GM23338 (cell line): ENCODE results near the gene RFK. TPM values are rescaled to one million over a fixed set of nuclear protein-coding genes. Genes with fewer than 3 reads are reported as not detected.

Experiments used
- ATAC-seq: fragments of 200-7000 bp; cut with Tn5 transposase; 3 replicates; pipeline ENCODE4 v1.9.1; 2020
- DNase-seq: peaks from one replicate; pipeline ENCODE4 v3.0.0-alpha.2; 2015; ENCODE audit warnings: low spot score
- H2AFZ ChIP-seq: fragments of 200-600 bp; sonication (generic); 2 replicates; pipeline ENCODE4 v1.8.0; 2016; ENCODE audit warnings: antibody characterized with exemption, mild to moderate bottlenecking, moderate library complexity
- H3F3A ChIP-seq: fragments of 200-600 bp; sonication (generic); replicated peaks from 2 replicates; pipeline ENCODE4 v1.8.0; 2017; ENCODE audit warnings: antibody characterized with exemption, mixed run types, low read depth
- H3K27ac ChIP-seq: fragments of 200-600 bp; sonication (generic); 2 replicates; pipeline ENCODE4 v1.6.1; 2016; ENCODE audit warnings: low read depth
- H3K27me3 ChIP-seq: fragments of 200-600 bp; sonication (generic); 2 replicates; pipeline ENCODE4 v1.8.0; 2016; ENCODE audit warnings: mild to moderate bottlenecking, mixed run types, moderate library complexity; ENCODE audit not compliant: insufficient read depth
- H3K36me3 ChIP-seq: fragments of 200-600 bp; sonication (generic); 2 replicates; pipeline ENCODE4 v1.8.0; 2016; ENCODE audit warnings: mild to moderate bottlenecking; ENCODE audit not compliant: insufficient read depth
- H3K4me1 ChIP-seq: fragments of 200-600 bp; sonication (generic); 2 replicates; pipeline ENCODE4 v1.8.0; 2016; ENCODE audit warnings: mild to moderate bottlenecking, moderate library complexity; ENCODE audit not compliant: insufficient read depth
- H3K4me2 ChIP-seq: fragments of 200-600 bp; sonication (generic); 2 replicates; pipeline ENCODE4 v1.7.1; 2017; ENCODE audit warnings: mixed run types
- H3K4me3 ChIP-seq: fragments of 200-600 bp; sonication (generic); 2 replicates; pipeline ENCODE4 v1.6.1; 2016; ENCODE audit warnings: mixed run types
- H3K79me2 ChIP-seq: fragments of 200-600 bp; sonication (generic); replicated peaks from 2 replicates; pipeline ENCODE4 v1.8.0; 2017; ENCODE audit warnings: mild to moderate bottlenecking; ENCODE audit not compliant: insufficient read depth
- H3K9me2 ChIP-seq: fragments of 200-600 bp; sonication (generic); 2 replicates; pipeline ENCODE4 v1.8.0; 2017; ENCODE audit not compliant: insufficient read depth
- H4K20me1 ChIP-seq: fragments of 200-600 bp; sonication (generic); replicated peaks from 2 replicates; pipeline ENCODE4 v1.8.0; 2017; ENCODE audit warnings: mild to moderate bottlenecking; ENCODE audit not compliant: insufficient read depth
- H3K27ac Mint-ChIP-seq: 2 replicates; pipeline ENCODE4 v1.8.0; 2020; ENCODE audit warnings: inconsistent platforms, mild to moderate bottlenecking, moderate library complexity, mixed read lengths
- H3K27me3 Mint-ChIP-seq: 3 replicates; pipeline ENCODE4 v1.8.0; 2022; ENCODE audit warnings: low read depth, mild to moderate bottlenecking, moderate library complexity, mixed read lengths, inconsistent platforms; ENCODE audit not compliant: insufficient read depth, poor library complexity
- H3K36me3 Mint-ChIP-seq: 3 replicates; pipeline ENCODE4 v1.8.0; 2021; ENCODE audit warnings: low read depth, mild to moderate bottlenecking, inconsistent platforms, moderate library complexity, mixed read lengths
- H3K4me1 Mint-ChIP-seq: 3 replicates; pipeline ENCODE4 v1.8.0; 2020; ENCODE audit warnings: mild to moderate bottlenecking, inconsistent platforms, mixed read lengths
- H3K4me3 Mint-ChIP-seq: 3 replicates; pipeline ENCODE4 v1.8.0; 2021; ENCODE audit warnings: moderate library complexity, mild to moderate bottlenecking, inconsistent platforms, mixed read lengths
- H3K9me3 Mint-ChIP-seq: 3 replicates; pipeline ENCODE4 v1.8.0; 2020; ENCODE audit warnings: moderate library complexity, mild to moderate bottlenecking, inconsistent platforms, mixed read lengths
- CREB1 ChIP-seq: fragments of 250-450 bp; sonication (Bioruptor Pico); IDR thresholded peaks from 2 replicates; pipeline ENCODE4 v1.5.0; 2020; ENCODE audit warnings: low read depth, mild to moderate bottlenecking, moderate library complexity
- CTCF ChIP-seq, 2 experiments: fragments of 200-600 bp in 1 of 2; sonication (generic) in 1 of 2; conservative IDR thresholded peaks; 2 replicates each; pipeline versions ENCODE4 v1.5.1 to v1.6.1; 2016 to 2017; ENCODE audit warnings: antibody characterized with exemption in 2 of 2, low read depth in 2 of 2, mild to moderate bottlenecking in 2 of 2, moderate library complexity in 1 of 2
- ETS1 ChIP-seq: IDR thresholded peaks from 2 replicates; pipeline ENCODE4 v1.6.1; 2016; ENCODE audit warnings: antibody characterized with exemption
- EZH2 ChIP-seq: fragments of 200-600 bp; sonication (generic); IDR thresholded peaks from one replicate; pipeline ENCODE4 v1.8.0; 2017; ENCODE audit warnings: antibody characterized with exemption, mild to moderate bottlenecking, low read depth; ENCODE audit not compliant: unreplicated experiment
- EZH2phosphoT487 ChIP-seq: fragments of 200-600 bp; sonication (generic); IDR thresholded peaks from one replicate; pipeline ENCODE4 v1.8.1; 2018; ENCODE audit warnings: antibody characterized with exemption; ENCODE audit not compliant: unreplicated experiment
- JUNB ChIP-seq: IDR thresholded peaks from one replicate; pipeline ENCODE4 v1.6.1; 2016; ENCODE audit warnings: antibody characterized with exemption; ENCODE audit not compliant: unreplicated experiment
- NANOG ChIP-seq: IDR thresholded peaks from 2 replicates; pipeline ENCODE4 v1.6.1; 2016; ENCODE audit warnings: antibody characterized with exemption, borderline replicate concordance
- POLR2AphosphoS5 ChIP-seq: IDR thresholded peaks from 2 replicates; pipeline ENCODE4 v1.6.1; 2016; ENCODE audit warnings: antibody characterized with exemption, low read depth
- REST ChIP-seq: IDR thresholded peaks from one replicate; pipeline ENCODE4 v1.6.1; 2018; ENCODE audit warnings: antibody characterized with exemption; ENCODE audit not compliant: unreplicated experiment
- STAT1 ChIP-seq: IDR thresholded peaks from one replicate; pipeline ENCODE4 v1.6.1; 2016; ENCODE audit warnings: antibody characterized with exemption; ENCODE audit not compliant: unreplicated experiment
- ZNF114 ChIP-seq: fragments of 250-450 bp; sonication (Bioruptor Pico); IDR thresholded peaks from 2 replicates; pipeline ENCODE4 v1.5.0; 2020; ENCODE audit warnings: mild to moderate bottlenecking, moderate library complexity
- ZNF331 ChIP-seq: fragments of 250-450 bp; sonication (Bioruptor Pico); IDR thresholded peaks from 2 replicates; pipeline ENCODE4 v1.5.0; 2020; ENCODE audit warnings: low read depth, mild to moderate bottlenecking, moderate library complexity
- ZNF462 ChIP-seq: fragments of 250-450 bp; sonication (Bioruptor Pico); IDR thresholded peaks from 2 replicates; pipeline ENCODE4 v1.5.0; 2020; ENCODE audit warnings: mild to moderate bottlenecking, moderate library complexity
- polyA plus RNA-seq: library from polyadenylated mRNA; unstranded; fragments of >200 nt; fragmentation: Nextera tagmentation; extraction: Ambion mirVana; gene quantifications from 2 replicates; pipeline ENCODE4 v1.2.1, GENCODE V29; 2016
- total RNA-seq: library from RNA; depleted of rRNA; stranded (reverse); fragments of >200 nt; shearing (Covaris generic); gene quantifications from 2 replicates; pipeline ENCODE4 v1.2.3, GENCODE V29; 2014

The RFK gene
- total and polyA plus RNA-seq, 2 experiments from 2014 or later, result 15.2 to 15.4 TPM

GRCh38 chr9:76441551-76442322 lies 47.5 kb upstream of the RFK start:
- no peak overlapping the region for H3K4me3 ChIP-seq
- H3K4me2 ChIP-seq, result no peak overlapping the region
- Mint-ChIP-seq H3K4me1 (no peaks in the 10 kb centered on the region), H3K9me3 (peaks cover 21% of the 10 kb centered on the region), H3K27ac (no peak overlapping the region), H3K27me3 (no peaks in the 10 kb centered on the region), H3K4me3 (no peak overlapping the region), H3K36me3 (peaks cover 12% of the 10 kb centered on the region)
- no peaks in the 10 kb centered on the region for H3K79me2 ChIP-seq
- H3K27ac ChIP-seq, result no peak overlapping the region
- ATAC-seq (no peak), DNase-seq (no peak)
- H3K4me1 ChIP-seq, result no peaks in the 10 kb centered on the region
- H3F3A ChIP-seq, result no peaks in the 10 kb centered on the region
- no peaks in the 10 kb centered on the region for H3K9me2 ChIP-seq
- no peaks in the 10 kb centered on the region for H3K27me3 ChIP-seq
- TF ChIP-seq EZH2 (no peak), ETS1 (no peak), REST (no peak), POLR2AphosphoS5 (no peak), ZNF462 (CRISPR knock-in tag) (no peak), EZH2phosphoT487 (no peak), STAT1 (no peak), CREB1 (CRISPR knock-in tag) (no peak), ZNF331 (no peak), JUNB (no peak), CTCF (conservative IDR thresholded peaks at IDR 0.05; ENCODE audit: low read depth in 2 of 2) (no peak), NANOG (no peak), ZNF114 (CRISPR knock-in tag) (no peak)
- no peaks in the 10 kb centered on the region for H3K36me3 ChIP-seq
- no peaks in the 10 kb centered on the region for H4K20me1 ChIP-seq
- no peak overlapping the region for H2AFZ ChIP-seq
